Cardiac atrium fibroblast (primary cell): ENCODE data around the gene UVRAG. TPM values are rescaled to one million over a fixed set of nuclear protein-coding genes. Genes with fewer than 3 reads are reported as not detected.

Source experiments
- total RNA-seq: library from RNA; depleted of rRNA; stranded (reverse); fragments of >200 nt; gene quantifications from 2 replicates; pipeline ENCODE4 v1.2.3, GENCODE V29; 2015

The UVRAG gene
- total RNA-seq: 16.7 and 19.0 TPM in 2 replicates

DNA sequence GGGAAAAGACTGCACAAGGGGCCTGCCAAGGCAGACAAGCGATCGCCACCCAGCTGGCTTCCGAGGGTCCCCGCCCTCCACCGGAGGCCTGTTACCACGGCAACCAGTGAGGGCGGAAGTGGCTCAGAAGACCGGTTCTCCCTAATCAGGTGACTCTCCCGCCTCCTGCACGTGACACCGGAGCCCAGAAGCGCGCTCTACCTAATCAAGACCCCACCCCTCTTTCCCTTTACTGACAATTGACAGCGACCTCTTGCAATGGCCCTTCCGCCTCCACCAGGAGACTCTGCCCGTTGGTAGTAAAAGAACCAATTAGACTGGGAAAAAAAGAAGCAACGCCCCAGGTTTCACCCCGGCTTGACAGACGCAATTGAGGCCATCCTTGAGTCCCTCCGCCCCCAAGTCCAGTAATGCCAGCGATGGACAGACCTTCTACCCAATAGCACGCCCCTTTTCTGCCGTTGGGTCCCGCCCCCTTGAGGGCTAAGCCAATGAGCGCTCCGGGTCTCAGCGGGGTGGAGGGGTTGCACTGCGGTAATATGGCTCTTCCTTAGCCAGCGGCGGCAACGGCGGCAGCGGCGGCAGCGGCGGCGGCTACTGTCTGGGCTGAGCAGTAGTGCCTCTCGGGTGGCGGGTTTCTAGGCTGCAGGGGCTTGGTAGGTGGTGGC lies at the start of gene UVRAG:
Gene UVRAG (plus strand): TSS at position 534 of the 668 bp plus-strand sequence. CDS start 198 bp downstream, outside the sequence.

DNA sequence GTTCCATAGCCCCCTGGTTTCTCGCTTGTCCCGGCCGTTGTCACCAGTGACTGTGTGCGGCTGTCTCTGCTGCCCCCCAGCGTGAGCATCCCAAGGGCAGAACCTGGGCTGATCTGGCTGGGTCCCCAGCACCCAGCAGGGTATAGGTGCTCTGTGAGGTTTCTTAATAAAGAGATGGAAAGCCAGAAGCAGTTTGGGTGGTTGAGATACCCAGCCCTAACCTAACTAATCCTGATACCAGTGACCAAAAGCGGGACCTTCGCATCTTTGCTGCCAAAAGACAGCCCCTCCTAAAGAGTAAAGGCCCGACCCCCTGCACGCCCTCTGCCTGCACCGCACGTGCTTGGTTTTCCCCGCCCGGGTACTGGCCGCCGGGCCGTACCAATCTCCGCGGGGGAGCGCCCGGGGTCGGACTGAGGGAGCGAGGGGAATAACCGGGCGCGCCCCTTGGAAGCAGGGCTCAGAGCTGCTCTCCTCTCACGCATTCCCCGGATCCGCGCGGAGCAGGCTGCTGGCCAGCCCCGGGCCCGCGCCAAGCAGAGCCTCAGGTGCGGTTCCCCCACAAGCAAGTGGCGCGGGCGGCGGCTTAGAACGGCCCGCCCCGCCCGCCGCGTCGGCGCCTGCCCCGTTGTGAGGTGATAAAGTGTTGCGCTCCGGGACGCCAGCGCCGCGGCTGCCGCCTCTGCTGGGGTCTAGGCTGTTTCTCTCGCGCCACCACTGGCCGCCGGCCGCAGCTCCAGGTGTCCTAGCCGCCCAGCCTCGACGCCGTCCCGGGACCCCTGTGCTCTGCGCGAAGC lies 46.7 kb upstream of the UVRAG start, which contains the start of gene DGAT2:
Gene DGAT2 (plus strand): TSS at position 667 of the 797 bp plus-strand sequence. CDS start 214 bp downstream, outside the sequence.

Other genes starting within 250 kb of the UVRAG start
- 2.0 and 2.4 TPM in 2 replicates for gene MAP6, start 146.2 kb upstream of the UVRAG start, total RNA-seq
- not detected in 2 replicates for gene MOGAT2, start 97.4 kb upstream of the UVRAG start, total RNA-seq
- 3.8 and 5.7 TPM in 2 replicates for gene DGAT2, start 46.4 kb upstream of the UVRAG start, total RNA-seq